ENCODE data around the gene DMRTA2. TPM values are rescaled to one million over a fixed set of nuclear protein-coding genes. Genes with fewer than 3 reads are reported as not detected.

Gene DMRTA2
- total RNA-seq, 2 donors from 2014 or later = not detected

- no peaks in the 10 kb centered on the region for H3K9me3 ChIP-seq
- peaks cover 96% of the 10 kb centered on the region for H3K27me3 ChIP-seq
- H3K4me1 ChIP-seq = peaks cover 8% of the 10 kb centered on the region
- H3K4me3 ChIP-seq = no peak overlapping the region
- DNase-seq = no peak
- TF ChIP-seq, protein P1, sequence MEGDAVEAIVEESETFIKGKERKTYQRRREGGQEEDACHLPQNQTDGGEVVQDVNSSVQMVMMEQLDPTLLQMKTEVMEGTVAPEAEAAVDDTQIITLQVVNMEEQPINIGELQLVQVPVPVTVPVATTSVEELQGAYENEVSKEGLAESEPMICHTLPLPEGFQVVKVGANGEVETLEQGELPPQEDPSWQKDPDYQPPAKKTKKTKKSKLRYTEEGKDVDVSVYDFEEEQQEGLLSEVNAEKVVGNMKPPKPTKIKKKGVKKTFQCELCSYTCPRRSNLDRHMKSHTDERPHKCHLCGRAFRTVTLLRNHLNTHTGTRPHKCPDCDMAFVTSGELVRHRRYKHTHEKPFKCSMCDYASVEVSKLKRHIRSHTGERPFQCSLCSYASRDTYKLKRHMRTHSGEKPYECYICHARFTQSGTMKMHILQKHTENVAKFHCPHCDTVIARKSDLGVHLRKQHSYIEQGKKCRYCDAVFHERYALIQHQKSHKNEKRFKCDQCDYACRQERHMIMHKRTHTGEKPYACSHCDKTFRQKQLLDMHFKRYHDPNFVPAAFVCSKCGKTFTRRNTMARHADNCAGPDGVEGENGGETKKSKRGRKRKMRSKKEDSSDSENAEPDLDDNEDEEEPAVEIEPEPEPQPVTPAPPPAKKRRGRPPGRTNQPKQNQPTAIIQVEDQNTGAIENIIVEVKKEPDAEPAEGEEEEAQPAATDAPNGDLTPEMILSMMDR (IDR thresholded peaks at IDR 0.05) = no peak
- intact Hi-C loops (cut with DNase I) = no loop called here
- H3K27ac ChIP-seq = no peak overlapping the region
- no peak overlapping the region for H3K9ac ChIP-seq (ENCODE audit: low read depth in 2 of 2, low read length in 2 of 2)
- no peaks in the 10 kb centered on the region for H3K36me3 ChIP-seq
Measured at GRCh38 chr1:50426702-50427085, 3.5 kb upstream of the DMRTA2 start.

DNA sequence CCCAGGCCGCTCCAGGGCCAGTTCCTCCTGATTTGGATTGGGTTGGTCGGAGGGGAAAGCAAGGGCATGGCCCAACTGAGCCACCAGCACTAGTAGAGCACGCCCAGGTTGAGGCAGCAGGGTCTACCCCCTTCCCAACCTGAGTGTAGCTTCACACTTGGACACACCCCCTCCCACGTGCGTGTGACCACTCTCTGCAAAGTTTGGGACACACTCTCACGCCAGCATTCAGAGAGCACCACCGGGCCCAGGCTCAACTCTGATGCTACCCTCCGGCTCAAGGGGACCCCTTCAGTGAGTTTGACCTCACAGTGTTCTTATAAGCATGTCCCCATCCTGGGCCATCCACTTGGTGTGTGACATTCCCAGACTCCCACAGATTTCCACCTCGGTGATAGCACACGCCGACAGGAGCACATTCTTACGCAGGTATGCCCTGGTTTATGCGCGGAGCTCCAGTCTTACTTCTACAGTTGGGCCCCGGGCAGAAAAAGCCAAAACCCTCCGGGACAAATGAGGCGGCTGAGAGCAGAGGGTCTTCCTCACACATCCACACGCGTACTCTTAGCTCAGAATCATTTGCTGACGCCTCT is 3.0 kb upstream of the DMRTA2 start:
- DNase-seq = no peak
- Histone ChIP-seq H3K36me3 (no peaks in the 10 kb centered on the region), H3K27me3 (peaks cover 98% of the 10 kb centered on the region), H3K4me1 (peaks cover 8% of the 10 kb centered on the region), H3K27ac (no peak overlapping the region), H3K9ac (ENCODE audit: low read depth in 2 of 2, low read length in 2 of 2) (no peak overlapping the region), H3K9me3 (no peaks in the 10 kb centered on the region), H3K4me3 (no peak overlapping the region)
- TF ChIP-seq, protein P1 (IDR thresholded peaks at IDR 0.05) = no peak
- intact Hi-C loops (cut with DNase I) = no loop called here

GRCh38 chr1:50425376-50426107 is 2.3 kb upstream of the DMRTA2 start:
- no peaks in the 10 kb centered on the region for H3K9me3 ChIP-seq
- TF ChIP-seq, protein P1 (IDR thresholded peaks at IDR 0.05) = no peak
- H3K27me3 ChIP-seq = peaks cover 100% of the 10 kb centered on the region
- intact Hi-C loops (cut with DNase I) = no loop called here
- no peak overlapping the region for H3K4me3 ChIP-seq
- no peak overlapping the region for H3K27ac ChIP-seq
- no peak overlapping the region for H3K9ac ChIP-seq (ENCODE audit: low read depth in 2 of 2, low read length in 2 of 2)
- DNase-seq = no peak
- no peaks in the 10 kb centered on the region for H3K36me3 ChIP-seq
- peaks cover 8% of the 10 kb centered on the region for H3K4me1 ChIP-seq

DNA sequence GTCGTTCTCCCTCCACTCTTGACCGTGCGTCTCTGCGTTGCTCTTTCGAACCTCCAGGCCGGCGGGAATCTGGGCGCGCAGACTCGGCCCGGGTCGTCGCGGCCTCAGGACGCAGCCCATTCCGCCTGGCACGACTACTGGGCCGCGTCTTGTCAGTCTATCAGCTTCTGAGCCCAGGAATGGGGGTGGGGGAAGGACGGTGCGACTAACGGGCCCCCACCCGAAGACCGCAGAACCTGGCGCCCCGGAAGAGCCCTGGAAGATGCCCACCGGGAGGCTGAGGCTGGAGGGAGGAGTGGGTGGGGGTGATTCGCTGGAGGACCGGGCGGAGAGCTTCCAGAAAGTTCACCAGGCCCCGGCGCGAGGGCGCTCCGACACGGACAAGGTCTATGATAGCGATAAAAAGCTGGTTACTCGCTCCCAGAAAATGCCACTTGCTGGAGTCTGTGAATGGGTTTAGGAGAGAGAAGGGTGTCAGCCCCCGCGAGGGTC is 1.7 kb upstream of the DMRTA2 start:
- DNase-seq = no peak
- Histone ChIP-seq H3K27ac (no peak overlapping the region), H3K4me3 (no peak overlapping the region), H3K9ac (ENCODE audit: low read depth in 2 of 2, low read length in 2 of 2) (no peak overlapping the region), H3K36me3 (no peaks in the 10 kb centered on the region), H3K27me3 (peaks cover 99% of the 10 kb centered on the region), H3K4me1 (peaks cover 8% of the 10 kb centered on the region), H3K9me3 (no peaks in the 10 kb centered on the region)
- TF ChIP-seq, protein P1 (IDR thresholded peaks at IDR 0.05) = no peak
- intact Hi-C loops (cut with DNase I) = no loop called here

GRCh38 chr1:50424045-50424883 is 1.0 kb upstream of the DMRTA2 start:
- TF ChIP-seq, protein P1 (IDR thresholded peaks at IDR 0.05) = no peak
- no peaks in the 10 kb centered on the region for H3K36me3 ChIP-seq
- H3K9me3 ChIP-seq = no peaks in the 10 kb centered on the region
- H3K27ac ChIP-seq = no peak overlapping the region
- H3K4me3 ChIP-seq = peak overlapping the region; percentile 34
- no peak overlapping the region for H3K9ac ChIP-seq (ENCODE audit: low read depth in 2 of 2, low read length in 2 of 2)
- peaks cover 8% of the 10 kb centered on the region for H3K4me1 ChIP-seq
- peaks cover 99% of the 10 kb centered on the region for H3K27me3 ChIP-seq
- no peak for DNase-seq
- intact Hi-C loops (cut with DNase I) = no loop called here
